Measurements from ENCODE around the gene SLC35B1. TPM values are rescaled to one million over a fixed set of nuclear protein-coding genes. Genes with fewer than 3 reads are reported as not detected.
"Not testable (repeated sequence)": the region's sequence is repeated elsewhere in the genome, so short reads cannot be mapped to it uniquely, and the experiment has no call there.

The SLC35B1 gene
- total RNA-seq, 1 donor from 2014 or later = 84.3 TPM

- Mint-ChIP-seq H3K36me3 (ENCODE audit: low read depth, unreplicated experiment) (peaks cover 10% of the 10 kb centered on the region), H3K9me3 (ENCODE audit: unreplicated experiment) (peaks cover 4% of the 10 kb centered on the region), H3K27me3 (ENCODE audit: unreplicated experiment) (peaks cover 3% of the 10 kb centered on the region), H3K4me3 (ENCODE audit: unreplicated experiment) (no peak overlapping the region), H3K4me1 (ENCODE audit: unreplicated experiment) (peaks cover 10% of the 10 kb centered on the region), H3K27ac (ENCODE audit: unreplicated experiment) (no peak overlapping the region)
- no peak for DNase-seq (ENCODE audit: low spot score)
- no peak for TF ChIP-seq CTCF (IDR thresholded peaks at IDR 0.05; ENCODE audit: unreplicated experiment)
Observed at GRCh38 chr17:49729069-49729468, 21.3 kb upstream of the SLC35B1 start.

GRCh38 chr17:49728425-49728824 is 20.7 kb upstream of the SLC35B1 start:
- TF ChIP-seq CTCF (IDR thresholded peaks at IDR 0.05; ENCODE audit: unreplicated experiment) = no peak
- Mint-ChIP-seq H3K4me3 (ENCODE audit: unreplicated experiment) (no peak overlapping the region), H3K27ac (ENCODE audit: unreplicated experiment) (no peak overlapping the region), H3K27me3 (ENCODE audit: unreplicated experiment) (peaks cover 3% of the 10 kb centered on the region), H3K36me3 (ENCODE audit: low read depth, unreplicated experiment) (peaks cover 10% of the 10 kb centered on the region), H3K9me3 (ENCODE audit: unreplicated experiment) (peaks cover 4% of the 10 kb centered on the region), H3K4me1 (ENCODE audit: unreplicated experiment) (peaks cover 10% of the 10 kb centered on the region)
- no peak for DNase-seq (ENCODE audit: low spot score)

GRCh38 chr17:49727380-49727779 is 19.6 kb upstream of the SLC35B1 start:
- H3K36me3 Mint-ChIP-seq (ENCODE audit: low read depth, unreplicated experiment) = peaks cover 10% of the 10 kb centered on the region
- no peak overlapping the region for H3K27ac Mint-ChIP-seq (ENCODE audit: unreplicated experiment)
- DNase-seq (ENCODE audit: low spot score) = no peak
- H3K27me3 Mint-ChIP-seq (ENCODE audit: unreplicated experiment) = peaks cover 4% of the 10 kb centered on the region
- H3K4me1 Mint-ChIP-seq (ENCODE audit: unreplicated experiment) = peaks cover 5% of the 10 kb centered on the region
- peaks cover 4% of the 10 kb centered on the region for H3K9me3 Mint-ChIP-seq (ENCODE audit: unreplicated experiment)
- no peak overlapping the region for H3K4me3 Mint-ChIP-seq (ENCODE audit: unreplicated experiment)
- no peak for TF ChIP-seq CTCF (IDR thresholded peaks at IDR 0.05; ENCODE audit: unreplicated experiment)

GRCh38 chr17:49725452-49726130 is 17.8 kb upstream of the SLC35B1 start:
- Mint-ChIP-seq H3K27me3 (ENCODE audit: unreplicated experiment) (peaks cover 4% of the 10 kb centered on the region), H3K4me3 (ENCODE audit: unreplicated experiment) (peak overlapping the region; percentile 5), H3K4me1 (ENCODE audit: unreplicated experiment) (no peaks in the 10 kb centered on the region), H3K36me3 (ENCODE audit: low read depth, unreplicated experiment) (peaks cover 14% of the 10 kb centered on the region), H3K27ac (ENCODE audit: unreplicated experiment) (no peak overlapping the region), H3K9me3 (ENCODE audit: unreplicated experiment) (peaks cover 4% of the 10 kb centered on the region)
- no peak for TF ChIP-seq CTCF (IDR thresholded peaks at IDR 0.05; ENCODE audit: unreplicated experiment)
- no peak for DNase-seq (ENCODE audit: low spot score)

- H3K36me3 Mint-ChIP-seq (ENCODE audit: low read depth, unreplicated experiment) = peaks cover 14% of the 10 kb centered on the region
- not testable (repeated sequence) for H3K27ac Mint-ChIP-seq (ENCODE audit: unreplicated experiment); H3K9me3 Mint-ChIP-seq (ENCODE audit: unreplicated experiment); H3K4me1 Mint-ChIP-seq (ENCODE audit: unreplicated experiment); DNase-seq (ENCODE audit: low spot score); H3K27me3 Mint-ChIP-seq (ENCODE audit: unreplicated experiment); H3K4me3 Mint-ChIP-seq (ENCODE audit: unreplicated experiment)
Observed at GRCh38 chr17:49724552-49724951, 16.8 kb upstream of the SLC35B1 start.

All from endothelial cell (in vitro differentiated cells).